ENCODE data around the gene TRIM56. TPM values are rescaled to one million over a fixed set of nuclear protein-coding genes. Genes with fewer than 3 reads are reported as not detected.
"Not testable (repeated sequence)": the region's sequence is repeated elsewhere in the genome, so short reads cannot be mapped to it uniquely, and the experiment has no call there.

Gene TRIM56
- total RNA-seq, 1 experiment from 2014 or later: 23.1 TPM

DNA sequence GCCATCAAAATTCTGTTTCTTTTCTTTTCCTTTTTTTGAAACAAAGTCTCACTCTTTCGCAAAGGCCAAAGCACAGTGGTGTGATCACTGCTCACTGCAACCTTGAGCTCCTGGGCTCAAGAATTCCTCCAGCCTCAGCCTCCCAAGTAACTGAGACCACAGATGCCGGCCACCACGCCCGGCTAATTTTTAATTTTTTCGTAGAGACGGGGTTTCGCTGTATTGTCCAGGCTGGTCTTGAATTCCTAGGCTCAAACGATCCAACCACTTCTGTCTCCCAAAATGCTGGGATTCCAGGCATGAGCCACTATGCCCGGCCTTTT, 25.7 kb upstream of the TRIM56 start (continued):
- TF ChIP-seq, protein P1, sequence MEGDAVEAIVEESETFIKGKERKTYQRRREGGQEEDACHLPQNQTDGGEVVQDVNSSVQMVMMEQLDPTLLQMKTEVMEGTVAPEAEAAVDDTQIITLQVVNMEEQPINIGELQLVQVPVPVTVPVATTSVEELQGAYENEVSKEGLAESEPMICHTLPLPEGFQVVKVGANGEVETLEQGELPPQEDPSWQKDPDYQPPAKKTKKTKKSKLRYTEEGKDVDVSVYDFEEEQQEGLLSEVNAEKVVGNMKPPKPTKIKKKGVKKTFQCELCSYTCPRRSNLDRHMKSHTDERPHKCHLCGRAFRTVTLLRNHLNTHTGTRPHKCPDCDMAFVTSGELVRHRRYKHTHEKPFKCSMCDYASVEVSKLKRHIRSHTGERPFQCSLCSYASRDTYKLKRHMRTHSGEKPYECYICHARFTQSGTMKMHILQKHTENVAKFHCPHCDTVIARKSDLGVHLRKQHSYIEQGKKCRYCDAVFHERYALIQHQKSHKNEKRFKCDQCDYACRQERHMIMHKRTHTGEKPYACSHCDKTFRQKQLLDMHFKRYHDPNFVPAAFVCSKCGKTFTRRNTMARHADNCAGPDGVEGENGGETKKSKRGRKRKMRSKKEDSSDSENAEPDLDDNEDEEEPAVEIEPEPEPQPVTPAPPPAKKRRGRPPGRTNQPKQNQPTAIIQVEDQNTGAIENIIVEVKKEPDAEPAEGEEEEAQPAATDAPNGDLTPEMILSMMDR (IDR thresholded peaks at IDR 0.05): no peak; the same call in 1 of the 2 replicates
- TF ChIP-seq, protein P2, sequence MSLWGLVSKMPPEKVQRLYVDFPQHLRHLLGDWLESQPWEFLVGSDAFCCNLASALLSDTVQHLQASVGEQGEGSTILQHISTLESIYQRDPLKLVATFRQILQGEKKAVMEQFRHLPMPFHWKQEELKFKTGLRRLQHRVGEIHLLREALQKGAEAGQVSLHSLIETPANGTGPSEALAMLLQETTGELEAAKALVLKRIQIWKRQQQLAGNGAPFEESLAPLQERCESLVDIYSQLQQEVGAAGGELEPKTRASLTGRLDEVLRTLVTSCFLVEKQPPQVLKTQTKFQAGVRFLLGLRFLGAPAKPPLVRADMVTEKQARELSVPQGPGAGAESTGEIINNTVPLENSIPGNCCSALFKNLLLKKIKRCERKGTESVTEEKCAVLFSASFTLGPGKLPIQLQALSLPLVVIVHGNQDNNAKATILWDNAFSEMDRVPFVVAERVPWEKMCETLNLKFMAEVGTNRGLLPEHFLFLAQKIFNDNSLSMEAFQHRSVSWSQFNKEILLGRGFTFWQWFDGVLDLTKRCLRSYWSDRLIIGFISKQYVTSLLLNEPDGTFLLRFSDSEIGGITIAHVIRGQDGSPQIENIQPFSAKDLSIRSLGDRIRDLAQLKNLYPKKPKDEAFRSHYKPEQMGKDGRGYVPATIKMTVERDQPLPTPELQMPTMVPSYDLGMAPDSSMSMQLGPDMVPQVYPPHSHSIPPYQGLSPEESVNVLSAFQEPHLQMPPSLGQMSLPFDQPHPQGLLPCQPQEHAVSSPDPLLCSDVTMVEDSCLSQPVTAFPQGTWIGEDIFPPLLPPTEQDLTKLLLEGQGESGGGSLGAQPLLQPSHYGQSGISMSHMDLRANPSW (CRISPR knock-in tag; conservative IDR thresholded peaks at IDR 0.05; ENCODE audit: low read depth): no peak
- no peak for TF ChIP-seq FOXJ3 (CRISPR knock-in tag; IDR thresholded peaks at IDR 0.05; ENCODE audit: borderline replicate concordance)
- no peak for TF ChIP-seq NR2C2 (CRISPR knock-in tag; IDR thresholded peaks at IDR 0.05)
- no peak for TF ChIP-seq ZNF121 (CRISPR knock-in tag; IDR thresholded peaks at IDR 0.05)
- TF ChIP-seq NFYB (CRISPR knock-in tag; conservative IDR thresholded peaks at IDR 0.05; ENCODE audit: low read depth): no peak
- TF ChIP-seq CREM (CRISPR knock-in tag; IDR thresholded peaks at IDR 0.05): no peak
- no peak for TF ChIP-seq USF2 (CRISPR knock-in tag; IDR thresholded peaks at IDR 0.05)
- TF ChIP-seq, protein P3, sequence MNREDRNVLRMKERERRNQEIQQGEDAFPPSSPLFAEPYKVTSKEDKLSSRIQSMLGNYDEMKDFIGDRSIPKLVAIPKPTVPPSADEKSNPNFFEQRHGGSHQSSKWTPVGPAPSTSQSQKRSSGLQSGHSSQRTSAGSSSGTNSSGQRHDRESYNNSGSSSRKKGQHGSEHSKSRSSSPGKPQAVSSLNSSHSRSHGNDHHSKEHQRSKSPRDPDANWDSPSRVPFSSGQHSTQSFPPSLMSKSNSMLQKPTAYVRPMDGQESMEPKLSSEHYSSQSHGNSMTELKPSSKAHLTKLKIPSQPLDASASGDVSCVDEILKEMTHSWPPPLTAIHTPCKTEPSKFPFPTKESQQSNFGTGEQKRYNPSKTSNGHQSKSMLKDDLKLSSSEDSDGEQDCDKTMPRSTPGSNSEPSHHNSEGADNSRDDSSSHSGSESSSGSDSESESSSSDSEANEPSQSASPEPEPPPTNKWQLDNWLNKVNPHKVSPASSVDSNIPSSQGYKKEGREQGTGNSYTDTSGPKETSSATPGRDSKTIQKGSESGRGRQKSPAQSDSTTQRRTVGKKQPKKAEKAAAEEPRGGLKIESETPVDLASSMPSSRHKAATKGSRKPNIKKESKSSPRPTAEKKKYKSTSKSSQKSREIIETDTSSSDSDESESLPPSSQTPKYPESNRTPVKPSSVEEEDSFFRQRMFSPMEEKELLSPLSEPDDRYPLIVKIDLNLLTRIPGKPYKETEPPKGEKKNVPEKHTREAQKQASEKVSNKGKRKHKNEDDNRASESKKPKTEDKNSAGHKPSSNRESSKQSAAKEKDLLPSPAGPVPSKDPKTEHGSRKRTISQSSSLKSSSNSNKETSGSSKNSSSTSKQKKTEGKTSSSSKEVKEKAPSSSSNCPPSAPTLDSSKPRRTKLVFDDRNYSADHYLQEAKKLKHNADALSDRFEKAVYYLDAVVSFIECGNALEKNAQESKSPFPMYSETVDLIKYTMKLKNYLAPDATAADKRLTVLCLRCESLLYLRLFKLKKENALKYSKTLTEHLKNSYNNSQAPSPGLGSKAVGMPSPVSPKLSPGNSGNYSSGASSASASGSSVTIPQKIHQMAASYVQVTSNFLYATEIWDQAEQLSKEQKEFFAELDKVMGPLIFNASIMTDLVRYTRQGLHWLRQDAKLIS (CRISPR knock-in tag; IDR thresholded peaks at IDR 0.05; ENCODE audit: borderline replicate concordance): no peak
- no peak for TF ChIP-seq CBFB (CRISPR knock-in tag; IDR thresholded peaks at IDR 0.05; ENCODE audit: low read depth)

- ATAC-seq: no peak
- Mint-ChIP-seq H3K4me3 (no peak overlapping the region), H3K27ac (no peak overlapping the region), H3K27me3 (ENCODE audit: low read depth) (peaks cover 24% of the 10 kb centered on the region), H3K4me1 (peaks cover 2% of the 10 kb centered on the region), H3K9me3 (no peaks in the 10 kb centered on the region), H3K36me3 (no peaks in the 10 kb centered on the region)
- TF ChIP-seq SOX15 (CRISPR knock-in tag; IDR thresholded peaks at IDR 0.05) (no peak), GABPB1 (CRISPR knock-in tag; IDR thresholded peaks at IDR 0.05) (no peak), E2F5 (CRISPR knock-in tag; IDR thresholded peaks at IDR 0.05) (no peak), USF2 (CRISPR knock-in tag; IDR thresholded peaks at IDR 0.05) (no peak), ATF3 (CRISPR knock-in tag; conservative IDR thresholded peaks at IDR 0.05) (no peak), JAZF1 (CRISPR knock-in tag; IDR thresholded peaks at IDR 0.05) (no peak), ZNF317 (CRISPR knock-in tag; IDR thresholded peaks at IDR 0.05; ENCODE audit: borderline replicate concordance, low read depth) (no peak), IRF2 (CRISPR knock-in tag; IDR thresholded peaks at IDR 0.05; ENCODE audit: borderline replicate concordance, low read depth) (no peak)
- TF ChIP-seq, protein P4, sequence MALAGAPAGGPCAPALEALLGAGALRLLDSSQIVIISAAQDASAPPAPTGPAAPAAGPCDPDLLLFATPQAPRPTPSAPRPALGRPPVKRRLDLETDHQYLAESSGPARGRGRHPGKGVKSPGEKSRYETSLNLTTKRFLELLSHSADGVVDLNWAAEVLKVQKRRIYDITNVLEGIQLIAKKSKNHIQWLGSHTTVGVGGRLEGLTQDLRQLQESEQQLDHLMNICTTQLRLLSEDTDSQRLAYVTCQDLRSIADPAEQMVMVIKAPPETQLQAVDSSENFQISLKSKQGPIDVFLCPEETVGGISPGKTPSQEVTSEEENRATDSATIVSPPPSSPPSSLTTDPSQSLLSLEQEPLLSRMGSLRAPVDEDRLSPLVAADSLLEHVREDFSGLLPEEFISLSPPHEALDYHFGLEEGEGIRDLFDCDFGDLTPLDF (CRISPR knock-in tag; IDR thresholded peaks at IDR 0.05): no peak
- TF ChIP-seq, protein P1 (IDR thresholded peaks at IDR 0.05): no peak
- CTCF ChIA-PET: interaction anchor here (0.7 to 1.1 kb wide), 2 partner anchors 7 to 529 kb away, joined by 4 to 7 read pairs; no protein-coding TSS in a partner anchor
- DNase-seq (ENCODE audit: low spot score): no peak
- POLR2A ChIA-PET: no interaction called here
These were observed 24.3 kb upstream of the TRIM56 start for GRCh38 chr7:101060992-101061391.

- DNase-seq (ENCODE audit: low spot score); H3K9me3 Mint-ChIP-seq; H3K27me3 Mint-ChIP-seq (ENCODE audit: low read depth); POLR2A ChIA-PET; H3K36me3 Mint-ChIP-seq; H3K27ac Mint-ChIP-seq; CTCF ChIA-PET; ATAC-seq; H3K4me3 Mint-ChIP-seq: not testable (repeated sequence)
- H3K4me1 Mint-ChIP-seq: peaks cover 10% of the 10 kb centered on the region
These were observed 21.1 kb upstream of the TRIM56 start for GRCh38 chr7:101064176-101064550.
